Measurements from ENCODE around the gene NRROS.
"Not testable (repeated sequence)": the region's sequence is repeated elsewhere in the genome, so short reads cannot be mapped to it uniquely, and the experiment has no call there.

NRROS gene

DNA sequence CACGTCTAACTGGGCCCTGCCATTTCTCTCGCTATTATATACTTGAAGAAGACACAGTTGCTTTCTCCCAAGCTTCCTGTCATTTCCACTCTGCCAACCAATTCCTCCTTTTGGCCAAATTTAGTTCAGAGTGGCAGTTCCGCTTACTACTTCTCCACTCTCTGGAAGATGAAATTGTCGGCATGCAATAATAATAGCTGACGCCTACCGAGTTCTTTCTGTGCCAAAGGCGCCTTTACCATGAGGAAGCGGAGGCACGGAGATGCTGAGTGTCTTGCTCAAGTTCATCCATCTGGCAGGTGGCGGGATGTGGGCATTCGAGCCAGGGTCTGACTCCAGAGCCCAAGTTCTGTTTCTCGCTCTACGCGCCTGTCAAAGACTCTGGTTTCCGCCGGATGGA, 14.6 kb upstream of the NRROS start:
- DNase-seq (ENCODE audit: low read depth) = no peak

DNA sequence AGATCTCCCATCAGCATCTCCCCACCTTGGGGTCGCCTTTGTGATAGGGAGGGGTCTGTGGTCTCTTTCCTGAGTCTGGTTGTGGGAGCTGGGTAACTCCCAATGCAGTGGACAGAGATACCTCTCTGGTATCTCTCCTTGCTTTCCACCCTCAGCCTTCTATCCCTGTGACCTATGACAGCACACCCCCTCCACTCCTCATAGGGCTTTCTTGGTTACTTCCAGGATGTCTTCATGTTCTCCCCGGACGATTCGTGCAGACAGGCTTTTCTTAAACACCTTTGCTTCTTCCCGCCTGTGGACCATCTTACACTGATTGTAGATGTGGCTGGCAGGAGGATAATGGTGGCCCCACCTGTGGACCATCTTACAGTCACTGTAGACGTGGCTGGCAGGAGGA, 14.2 kb upstream of the NRROS start:
- DNase-seq (ENCODE audit: low read depth) = no peak

DNA sequence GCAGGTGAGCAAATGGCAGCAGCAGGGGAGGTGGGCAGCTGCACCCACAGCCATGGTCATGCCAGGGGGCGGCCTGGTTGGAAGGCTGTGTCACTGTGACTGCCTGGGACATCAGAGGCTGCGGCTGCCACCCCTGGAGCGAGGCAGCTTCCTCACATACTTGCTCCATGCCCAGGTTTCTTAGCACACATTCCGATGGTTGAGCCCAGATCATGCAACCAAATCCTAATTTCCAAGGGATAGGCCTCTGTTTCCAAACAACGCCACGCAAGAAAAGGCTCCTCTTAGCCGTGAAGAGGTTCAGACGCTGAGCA, 11.6 kb upstream of the NRROS start:
- DNase-seq (ENCODE audit: low read depth) = no peak

GRCh38 chr3:196629228-196629627, 10.3 kb upstream of the NRROS start:
- no peak for DNase-seq (ENCODE audit: low read depth)

- DNase-seq (ENCODE audit: low read depth) = no peak
These were observed 7.8 kb upstream of the NRROS start for GRCh38 chr3:196631682-196632045.

GRCh38 chr3:196632046-196632751, 7.3 kb upstream of the NRROS start:
- DNase-seq (ENCODE audit: low read depth) = no peak

GRCh38 chr3:196633555-196634151, 5.8 kb upstream of the NRROS start:
- no peak for DNase-seq (ENCODE audit: low read depth)

DNA sequence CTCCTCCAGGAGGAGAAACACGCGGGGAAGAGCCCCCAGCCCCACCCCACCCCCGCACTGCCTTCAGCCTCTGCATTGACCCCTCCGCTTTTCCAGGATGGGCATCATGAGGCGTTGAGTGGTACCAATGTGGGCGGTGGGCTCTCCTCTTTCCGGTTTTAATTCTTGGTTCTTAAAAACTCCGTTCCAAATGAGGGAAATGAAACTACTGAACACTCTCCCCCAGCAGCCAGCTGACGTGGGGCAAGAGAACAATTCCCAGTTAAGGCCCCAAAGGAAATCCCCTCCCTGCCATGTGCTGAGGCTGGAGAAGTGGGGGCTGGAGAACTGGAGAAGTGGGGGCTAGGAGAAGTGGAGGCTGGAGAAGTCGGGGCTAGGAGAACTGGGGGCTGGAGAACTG, 5.3 kb upstream of the NRROS start:
- no peak for DNase-seq (ENCODE audit: low read depth)

- no peak for DNase-seq (ENCODE audit: low read depth)
These were observed 4.7 kb upstream of the NRROS start for GRCh38 chr3:196634829-196635228.

- no peak for DNase-seq (ENCODE audit: low read depth)
These were observed 2.8 kb upstream of the NRROS start for GRCh38 chr3:196636369-196637349.

GRCh38 chr3:196637941-196638340, 1.6 kb upstream of the NRROS start:
- DNase-seq (ENCODE audit: low read depth) = not testable (repeated sequence)

DNA sequence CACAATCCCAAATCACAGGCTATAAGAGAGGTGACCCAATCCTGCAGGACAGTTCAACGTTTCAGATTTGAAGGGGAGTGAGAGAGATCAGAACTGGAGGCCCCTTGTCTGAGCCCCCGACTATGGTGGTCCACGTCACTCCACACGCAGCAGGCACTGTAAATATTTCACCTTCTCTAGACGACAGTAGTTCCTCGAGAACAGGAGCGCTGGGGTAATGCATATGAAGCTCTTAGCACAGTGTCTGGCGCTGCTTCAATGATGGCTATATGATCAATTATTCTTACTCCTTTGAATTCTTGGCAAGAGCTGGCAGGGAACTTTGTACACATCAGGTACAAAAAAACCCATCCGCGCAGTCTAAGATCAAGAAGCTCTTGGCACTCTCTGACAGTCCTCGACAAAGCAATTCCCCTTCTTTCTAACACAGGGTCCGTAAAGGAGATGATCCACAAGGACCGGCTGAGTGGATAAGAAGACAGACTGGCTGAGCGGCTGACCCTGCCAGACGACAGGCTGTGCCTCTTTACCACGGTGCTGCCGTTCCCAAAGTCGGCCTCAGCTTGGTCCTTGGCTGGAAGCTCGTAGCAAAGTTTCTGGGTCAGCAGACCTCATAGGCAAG, 522 bp upstream of the NRROS start:
- DNase-seq (ENCODE audit: low read depth) = no peak

DNA sequence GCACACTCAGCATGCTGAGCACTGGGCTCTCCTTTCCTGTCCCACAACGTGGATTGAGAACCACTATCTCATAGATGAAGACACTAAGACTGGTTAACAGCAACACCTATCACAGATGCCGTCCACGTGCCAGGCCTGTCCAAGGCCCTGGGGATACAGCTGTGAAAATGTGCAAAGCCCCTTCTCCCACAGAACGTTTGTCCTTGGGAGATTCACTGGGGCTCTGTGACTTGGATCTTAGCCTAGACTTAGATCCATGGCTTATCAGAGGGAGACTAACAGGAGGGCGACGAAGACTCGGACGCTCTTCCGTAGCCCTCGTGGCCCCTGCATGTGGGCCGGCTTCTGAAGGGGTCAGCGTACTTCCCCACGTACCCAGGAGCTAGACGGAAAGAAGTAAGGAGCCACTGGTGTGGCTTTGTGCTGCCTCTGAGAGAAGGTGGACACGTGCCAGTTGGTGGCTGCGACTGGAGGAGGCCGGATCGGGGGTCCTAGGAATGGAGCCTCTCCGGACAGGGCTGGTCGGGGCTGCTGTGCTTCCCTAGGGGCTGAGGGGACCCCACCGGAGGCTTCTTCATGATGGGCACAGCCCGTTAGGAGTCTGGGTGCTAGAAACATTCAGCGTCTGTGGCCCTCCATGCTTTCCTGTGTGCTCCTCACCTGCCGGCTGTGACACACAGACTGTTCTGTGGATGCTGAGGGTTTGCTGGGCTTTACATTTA, 964 bp downstream of the NRROS start:
- no peak for DNase-seq (ENCODE audit: low read depth)

DNA sequence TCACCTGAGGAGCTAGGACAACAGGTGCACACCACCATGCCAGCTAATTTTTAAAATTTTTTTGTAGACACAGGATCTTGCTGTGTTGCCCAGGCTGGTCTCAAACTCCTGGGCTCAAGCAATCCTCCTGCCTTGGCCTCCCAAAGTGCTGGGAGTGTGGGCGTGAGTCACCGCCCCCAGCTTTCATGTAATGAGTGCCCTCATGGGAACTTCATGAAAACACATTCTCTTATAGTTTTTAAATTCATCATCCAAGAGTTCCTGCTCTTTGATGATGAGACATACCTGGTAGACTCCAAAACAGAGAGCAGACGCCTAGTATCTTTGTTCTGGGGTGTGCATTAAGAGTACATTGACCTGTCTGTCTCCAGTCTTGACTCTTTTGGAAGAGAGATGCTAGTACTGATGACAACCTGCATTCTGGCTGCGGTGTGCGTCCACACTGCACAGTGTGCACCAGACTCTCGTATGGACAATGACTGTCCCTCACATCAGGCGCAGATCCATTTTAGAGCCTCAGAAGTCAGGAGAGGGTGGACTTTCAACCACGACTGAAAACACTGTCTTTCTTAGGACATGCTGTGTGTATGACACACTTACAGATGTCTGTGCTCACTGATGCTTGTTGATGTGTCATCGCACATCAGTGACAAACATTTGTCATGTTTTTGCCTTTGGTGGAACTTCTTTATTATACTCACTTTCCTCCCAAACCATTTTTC, 2.0 kb downstream of the NRROS start:
- no peak for DNase-seq (ENCODE audit: low read depth)

GRCh38 chr3:196642434-196642833, 2.9 kb downstream of the NRROS start:
- no peak for DNase-seq (ENCODE audit: low read depth)

- DNase-seq (ENCODE audit: low read depth) = no peak
These were observed 3.8 kb downstream of the NRROS start for GRCh38 chr3:196643201-196643749.

GRCh38 chr3:196643761-196644160, 4.3 kb downstream of the NRROS start:
- DNase-seq (ENCODE audit: low read depth) = no peak

- DNase-seq (ENCODE audit: low read depth) = no peak
These were observed 5.6 kb downstream of the NRROS start for GRCh38 chr3:196645096-196645495.

DNA sequence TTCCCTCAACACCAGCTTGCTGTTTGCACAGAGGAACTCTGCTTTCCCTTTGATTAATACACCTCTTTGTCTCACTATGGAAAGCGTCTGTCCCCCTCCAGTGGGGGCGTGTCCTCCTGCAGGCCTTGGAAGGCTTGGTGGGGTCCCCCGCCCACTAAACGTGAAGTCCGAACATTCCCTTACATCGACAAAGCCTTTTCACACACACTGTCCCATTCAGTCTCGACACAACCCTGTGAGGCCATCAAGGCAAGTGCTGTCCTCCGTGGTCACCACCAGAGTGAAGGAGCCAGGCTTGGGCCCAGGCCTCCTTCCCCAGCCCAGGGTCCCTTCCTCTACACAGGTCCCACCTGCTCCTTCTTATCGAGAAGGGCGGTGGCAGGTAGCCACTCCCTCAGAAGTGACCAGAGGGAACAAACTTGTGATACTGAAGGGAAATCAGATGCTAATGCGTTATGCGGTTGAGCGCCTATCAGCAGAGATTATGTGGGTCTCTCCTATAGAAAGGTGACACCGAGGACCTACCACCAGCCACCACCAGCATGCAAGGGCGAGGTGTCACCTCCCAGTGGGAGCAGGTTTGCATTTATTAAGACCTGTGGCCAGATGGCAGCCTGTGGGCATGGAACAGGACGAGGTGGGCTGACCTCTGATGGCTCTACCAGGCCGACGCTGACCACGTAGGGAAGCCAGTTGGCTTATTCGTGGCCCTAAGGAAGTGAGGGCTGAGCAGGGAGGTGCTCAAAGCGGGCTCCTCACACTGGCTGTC, 6.6 kb downstream of the NRROS start:
- DNase-seq (ENCODE audit: low read depth) = no peak

- DNase-seq (ENCODE audit: low read depth) = no peak
These were observed 7.2 kb downstream of the NRROS start for GRCh38 chr3:196646666-196647216.
